ENCODE measurements around the gene PLEKHF1.
"Not testable (repeated sequence)": the region's sequence is repeated elsewhere in the genome, so short reads cannot be mapped to it uniquely, and the experiment has no call there.

Gene PLEKHF1

GRCh38 chr19:29668746-29669609, 3.7 kb downstream of the PLEKHF1 start:
- H3K27ac ChIP-seq (ENCODE audit: low read length), result no peak overlapping the region
- H3K4me3 ChIP-seq (ENCODE audit: low read length), result no peak overlapping the region
- H3K27me3 ChIP-seq (ENCODE audit: insufficient read depth, low read length), result peaks cover 8% of the 10 kb centered on the region
- no peaks in the 10 kb centered on the region for H3K36me3 ChIP-seq (ENCODE audit: insufficient read depth, low read depth, low read length)
- H3K9ac ChIP-seq (ENCODE audit: low read depth, low read length), result no peak overlapping the region
- peaks cover 9% of the 10 kb centered on the region; the same call in 1 of the 2 replicates for H3K4me1 ChIP-seq (ENCODE audit: insufficient read depth, low read length)
- H3K9me3 ChIP-seq (ENCODE audit: insufficient read depth, low read depth, low read length), result no peaks in the 10 kb centered on the region

- no peak overlapping the region for H3K27ac ChIP-seq (ENCODE audit: low read length)
- H3K4me3 ChIP-seq (ENCODE audit: low read length), result no peak overlapping the region
These were observed 5.0 kb downstream of the PLEKHF1 start for GRCh38 chr19:29670255-29670654.

GRCh38 chr19:29671026-29671392, 5.7 kb downstream of the PLEKHF1 start:
- not testable (repeated sequence) for H3K9me3 ChIP-seq (ENCODE audit: insufficient read depth, low read depth, low read length); H3K27me3 ChIP-seq (ENCODE audit: insufficient read depth, low read length); H3K4me3 ChIP-seq (ENCODE audit: low read length); H3K9ac ChIP-seq (ENCODE audit: low read depth, low read length); H3K4me1 ChIP-seq (ENCODE audit: insufficient read depth, low read length); H3K27ac ChIP-seq (ENCODE audit: low read length)
- peaks cover 15% of the 10 kb centered on the region; the same call in 1 of the 2 replicates for H3K36me3 ChIP-seq (ENCODE audit: insufficient read depth, low read depth, low read length)

More at GRCh38 chr19:29670255-29670654, 5.0 kb downstream of the PLEKHF1 start:
- Histone ChIP-seq H3K4me1 (ENCODE audit: insufficient read depth, low read length) (peaks cover 9% of the 10 kb centered on the region; the same call in 1 of the 2 replicates), H3K9me3 (ENCODE audit: insufficient read depth, low read depth, low read length) (no peaks in the 10 kb centered on the region), H3K36me3 (ENCODE audit: insufficient read depth, low read depth, low read length) (peaks cover 8% of the 10 kb centered on the region; the same call in 1 of the 2 replicates), H3K27me3 (ENCODE audit: insufficient read depth, low read length) (no peaks in the 10 kb centered on the region; the same call in 1 of the 2 replicates), H3K9ac (ENCODE audit: low read depth, low read length) (no peak overlapping the region)

- H3K36me3 ChIP-seq (ENCODE audit: insufficient read depth, low read depth, low read length), result peaks cover 15% of the 10 kb centered on the region; the same call in 1 of the 2 replicates
- H3K4me1 ChIP-seq (ENCODE audit: insufficient read depth, low read length), result peaks cover 9% of the 10 kb centered on the region; the same call in 1 of the 2 replicates
- H3K27me3 ChIP-seq (ENCODE audit: insufficient read depth, low read length), result no peaks in the 10 kb centered on the region; the same call in 1 of the 2 replicates
- H3K9ac ChIP-seq (ENCODE audit: low read depth, low read length), result no peak overlapping the region
- H3K27ac ChIP-seq (ENCODE audit: low read length), result no peak overlapping the region
- H3K9me3 ChIP-seq (ENCODE audit: insufficient read depth, low read depth, low read length), result no peaks in the 10 kb centered on the region
- H3K4me3 ChIP-seq (ENCODE audit: low read length), result no peak overlapping the region
These were observed 6.3 kb downstream of the PLEKHF1 start for GRCh38 chr19:29671393-29672160.

- H3K9ac ChIP-seq (ENCODE audit: low read depth, low read length), result no peak overlapping the region
- peaks cover 15% of the 10 kb centered on the region; the same call in 1 of the 2 replicates for H3K36me3 ChIP-seq (ENCODE audit: insufficient read depth, low read depth, low read length)
- no peak overlapping the region for H3K4me3 ChIP-seq (ENCODE audit: low read length)
These were observed 7.2 kb downstream of the PLEKHF1 start for GRCh38 chr19:29672319-29672932.

GRCh38 chr19:29672933-29673336, 7.7 kb downstream of the PLEKHF1 start:
- no peaks in the 10 kb centered on the region for H3K27me3 ChIP-seq (ENCODE audit: insufficient read depth, low read length)
- no peaks in the 10 kb centered on the region for H3K4me1 ChIP-seq (ENCODE audit: insufficient read depth, low read length)
- no peaks in the 10 kb centered on the region for H3K9me3 ChIP-seq (ENCODE audit: insufficient read depth, low read depth, low read length)
- H3K9ac ChIP-seq (ENCODE audit: low read depth, low read length), result no peak overlapping the region
- no peak overlapping the region for H3K27ac ChIP-seq (ENCODE audit: low read length)
- peaks cover 15% of the 10 kb centered on the region; the same call in 1 of the 2 replicates for H3K36me3 ChIP-seq (ENCODE audit: insufficient read depth, low read depth, low read length)
- no peak overlapping the region for H3K4me3 ChIP-seq (ENCODE audit: low read length)

More at GRCh38 chr19:29672319-29672932, 7.2 kb downstream of the PLEKHF1 start:
- Histone ChIP-seq H3K9me3 (ENCODE audit: insufficient read depth, low read depth, low read length) (no peaks in the 10 kb centered on the region), H3K4me1 (ENCODE audit: insufficient read depth, low read length) (peaks cover 3% of the 10 kb centered on the region; the same call in 1 of the 2 replicates), H3K27me3 (ENCODE audit: insufficient read depth, low read length) (no peaks in the 10 kb centered on the region), H3K27ac (ENCODE audit: low read length) (no peak overlapping the region)

GRCh38 chr19:29673451-29674371, 8.4 kb downstream of the PLEKHF1 start:
- H3K27me3 ChIP-seq (ENCODE audit: insufficient read depth, low read length), result no peaks in the 10 kb centered on the region
- no peak overlapping the region for H3K9ac ChIP-seq (ENCODE audit: low read depth, low read length)
- no peaks in the 10 kb centered on the region for H3K9me3 ChIP-seq (ENCODE audit: insufficient read depth, low read depth, low read length)
- no peaks in the 10 kb centered on the region for H3K4me1 ChIP-seq (ENCODE audit: insufficient read depth, low read length)
- H3K4me3 ChIP-seq (ENCODE audit: low read length), result no peak overlapping the region
- H3K27ac ChIP-seq (ENCODE audit: low read length), result no peak overlapping the region
- peaks cover 15% of the 10 kb centered on the region; the same call in 1 of the 2 replicates for H3K36me3 ChIP-seq (ENCODE audit: insufficient read depth, low read depth, low read length)

- Histone ChIP-seq H3K36me3 (ENCODE audit: insufficient read depth, low read depth, low read length) (peaks cover 15% of the 10 kb centered on the region; the same call in 1 of the 2 replicates), H3K9me3 (ENCODE audit: insufficient read depth, low read depth, low read length) (no peaks in the 10 kb centered on the region), H3K27me3 (ENCODE audit: insufficient read depth, low read length) (no peaks in the 10 kb centered on the region), H3K4me3 (ENCODE audit: low read length) (no peak overlapping the region), H3K27ac (ENCODE audit: low read length) (no peak overlapping the region), H3K9ac (ENCODE audit: low read depth, low read length) (no peak overlapping the region), H3K4me1 (ENCODE audit: insufficient read depth, low read length) (no peaks in the 10 kb centered on the region)
These were observed 9.3 kb downstream of the PLEKHF1 start for GRCh38 chr19:29674374-29675119.

GRCh38 chr19:29675120-29675649, 9.9 kb downstream of the PLEKHF1 start:
- H3K27ac ChIP-seq (ENCODE audit: low read length), result no peak overlapping the region
- no peaks in the 10 kb centered on the region for H3K9me3 ChIP-seq (ENCODE audit: insufficient read depth, low read depth, low read length)
- H3K9ac ChIP-seq (ENCODE audit: low read depth, low read length), result no peak overlapping the region
- no peaks in the 10 kb centered on the region for H3K4me1 ChIP-seq (ENCODE audit: insufficient read depth, low read length)
- H3K27me3 ChIP-seq (ENCODE audit: insufficient read depth, low read length), result no peaks in the 10 kb centered on the region
- peaks cover 15% of the 10 kb centered on the region; the same call in 1 of the 2 replicates for H3K36me3 ChIP-seq (ENCODE audit: insufficient read depth, low read depth, low read length)
- H3K4me3 ChIP-seq (ENCODE audit: low read length), result no peak overlapping the region

- no peaks in the 10 kb centered on the region for H3K4me1 ChIP-seq (ENCODE audit: insufficient read depth, low read length)
- no peaks in the 10 kb centered on the region for H3K27me3 ChIP-seq (ENCODE audit: insufficient read depth, low read length)
- no peak overlapping the region for H3K27ac ChIP-seq (ENCODE audit: low read length)
- H3K4me3 ChIP-seq (ENCODE audit: low read length), result no peak overlapping the region
- peaks cover 15% of the 10 kb centered on the region; the same call in 1 of the 2 replicates for H3K36me3 ChIP-seq (ENCODE audit: insufficient read depth, low read depth, low read length)
- H3K9ac ChIP-seq (ENCODE audit: low read depth, low read length), result no peak overlapping the region
- H3K9me3 ChIP-seq (ENCODE audit: insufficient read depth, low read depth, low read length), result no peaks in the 10 kb centered on the region
These were observed 10.5 kb downstream of the PLEKHF1 start for GRCh38 chr19:29675650-29676186.

All from iPS-20b (cell line).